Measurements from ENCODE around the gene MAOA. TPM values are rescaled to one million over a fixed set of nuclear protein-coding genes. Genes with fewer than 3 reads are reported as not detected.
A peak's percentile ranks its signal among the peaks of the same experiment; 100 is the strongest.

The MAOA gene
- polyA plus RNA-seq, 1 donor from 2014 or later, result 1.3 TPM

- H3K27ac ChIP-seq (ENCODE audit: low read length), result no peak overlapping the region
- no peaks in the 10 kb centered on the region for H3K9me3 ChIP-seq (ENCODE audit: low read length)
- no peak overlapping the region for H2AFZ ChIP-seq (ENCODE audit: low read depth, low read length)
- no peaks in the 10 kb centered on the region for H4K20me1 ChIP-seq (ENCODE audit: insufficient read depth)
- no peaks in the 10 kb centered on the region for H3K36me3 ChIP-seq (ENCODE audit: insufficient read depth, low read length)
- no peaks in the 10 kb centered on the region for H3F3A ChIP-seq (ENCODE audit: insufficient read depth, low read length, poor library complexity, severe bottlenecking)
- H3K4me2 ChIP-seq (ENCODE audit: low read length), result no peak overlapping the region
- H3K27me3 ChIP-seq (ENCODE audit: insufficient read depth, low read depth, low read length), result no peaks in the 10 kb centered on the region
- no peaks in the 10 kb centered on the region for H3K79me2 ChIP-seq (replicated peaks; ENCODE audit: insufficient read depth, low read length)
- no peak overlapping the region for H3K4me3 ChIP-seq (ENCODE audit: low read length)
- no peaks in the 10 kb centered on the region for H3K9me2 ChIP-seq (ENCODE audit: insufficient read depth, low read length)
- TF ChIP-seq EP300 (conservative IDR thresholded peaks at IDR 0.05; ENCODE audit: poor library complexity, severe bottlenecking) (no peak), POLR2AphosphoS5 (IDR thresholded peaks at IDR 0.05) (no peak), SMC3 (conservative IDR thresholded peaks at IDR 0.05; ENCODE audit: poor library complexity) (no peak), EZH2 (IDR thresholded peaks at IDR 0.05; ENCODE audit: borderline replicate concordance, insufficient read depth, low read length, poor library complexity, severe bottlenecking) (no peak), CTCF (IDR thresholded peaks at IDR 0.05; ENCODE audit: poor library complexity, severe bottlenecking) (no peak), RAD21 (conservative IDR thresholded peaks at IDR 0.05) (no peak), TAF1 (IDR thresholded peaks at IDR 0.05; ENCODE audit: low read depth) (no peak), MXI1 (conservative IDR thresholded peaks at IDR 0.05; ENCODE audit: poor library complexity, severe bottlenecking) (no peak), REST (IDR thresholded peaks at IDR 0.05; ENCODE audit: borderline replicate concordance) (no peak)
- H3K9ac ChIP-seq (ENCODE audit: low read length), result no peak overlapping the region
Measured at GRCh38 chrX:43747476-43747875, 91.4 kb downstream of the MAOA start.

- H3K9ac ChIP-seq (ENCODE audit: low read length), result no peak overlapping the region
- no peaks in the 10 kb centered on the region for H3K79me2 ChIP-seq (replicated peaks; ENCODE audit: insufficient read depth, low read length)
- no peaks in the 10 kb centered on the region for H4K20me1 ChIP-seq (ENCODE audit: insufficient read depth)
- no peaks in the 10 kb centered on the region for H3K9me2 ChIP-seq (ENCODE audit: insufficient read depth, low read length)
- no peaks in the 10 kb centered on the region for H3K36me3 ChIP-seq (ENCODE audit: insufficient read depth, low read length)
- H3K9me3 ChIP-seq (ENCODE audit: low read length), result no peaks in the 10 kb centered on the region
- H3K27me3 ChIP-seq (ENCODE audit: insufficient read depth, low read depth, low read length), result no peaks in the 10 kb centered on the region
- no peak overlapping the region for H3K4me3 ChIP-seq (ENCODE audit: low read length)
- H3K27ac ChIP-seq (ENCODE audit: low read length), result no peak overlapping the region
- TF ChIP-seq EP300 (conservative IDR thresholded peaks at IDR 0.05; ENCODE audit: poor library complexity, severe bottlenecking), result no peak
- TF ChIP-seq RAD21 (conservative IDR thresholded peaks at IDR 0.05), result peak; percentile 75
- no peak for TF ChIP-seq POLR2AphosphoS5 (IDR thresholded peaks at IDR 0.05)
- peak; percentile 66 for TF ChIP-seq CTCF (IDR thresholded peaks at IDR 0.05; ENCODE audit: poor library complexity, severe bottlenecking)
- TF ChIP-seq MXI1 (conservative IDR thresholded peaks at IDR 0.05; ENCODE audit: poor library complexity, severe bottlenecking), result no peak
- TF ChIP-seq EZH2 (IDR thresholded peaks at IDR 0.05; ENCODE audit: borderline replicate concordance, insufficient read depth, low read length, poor library complexity, severe bottlenecking), result no peak
- peak; percentile 78 for TF ChIP-seq SMC3 (conservative IDR thresholded peaks at IDR 0.05; ENCODE audit: poor library complexity)
- TF ChIP-seq REST (IDR thresholded peaks at IDR 0.05; ENCODE audit: borderline replicate concordance), result no peak
- TF ChIP-seq TAF1 (IDR thresholded peaks at IDR 0.05; ENCODE audit: low read depth), result no peak
- H3K4me2 ChIP-seq (ENCODE audit: low read length), result no peak overlapping the region
- no peak overlapping the region for H2AFZ ChIP-seq (ENCODE audit: low read depth, low read length)
- H3F3A ChIP-seq (ENCODE audit: insufficient read depth, low read length, poor library complexity, severe bottlenecking), result no peaks in the 10 kb centered on the region
Measured at GRCh38 chrX:43750248-43750676, 94.2 kb downstream of the MAOA start.
